Cardiac septum (tissue), 1 donor: ENCODE measurements around the gene NKD2. TPM values are rescaled to one million over a fixed set of nuclear protein-coding genes. Genes with fewer than 3 reads are reported as not detected.

ENCODE experiments used
- DNase-seq: peaks from one replicate; pipeline ENCODE4 v3.0.0-alpha.2; 2020; ENCODE audit warnings: low spot score
- intact Hi-C: fragments of 100-400 bp; cut with DNase I; formaldehyde crosslinking; loops from one replicate; pipeline ENCODE4 v1.14.0; 2022
- total RNA-seq: library from RNA; stranded (reverse); fragmentation: NEBNext Ultra II Directional; extraction: Animal tissue kit (Norgen Biotek cat#: 25700); gene quantifications from one replicate; pipeline ENCODE4 v1.2.1, GENCODE V29; 2021
- donor health status: DM: no; HTN: no; CAD: no.

NKD2 gene
- total RNA-seq, 1 donor from 2014 or later = 3.6 TPM

DNA sequence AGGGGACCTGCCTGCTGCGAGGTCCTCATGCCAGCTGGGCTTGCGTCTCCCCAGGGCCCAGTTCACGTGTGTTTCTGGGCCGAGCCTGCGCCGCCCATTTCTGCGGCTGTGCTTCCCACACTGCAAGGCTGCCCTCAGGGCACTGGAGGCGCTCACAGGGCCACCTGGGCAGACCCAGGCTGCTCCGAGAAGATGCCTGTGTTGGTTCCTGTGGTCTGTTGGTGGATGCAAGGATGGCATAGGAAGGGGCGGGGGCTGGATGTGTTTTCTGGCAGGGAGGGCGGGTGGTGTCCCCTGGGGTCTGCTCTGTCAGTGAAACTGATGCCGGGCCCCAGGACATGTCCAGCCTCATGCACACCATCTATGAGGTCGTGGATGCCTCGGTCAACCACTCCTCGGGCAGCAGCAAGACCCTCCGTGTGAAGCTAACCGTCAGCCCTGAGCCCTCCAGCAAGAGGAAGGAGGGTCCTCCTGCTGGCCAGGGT, 25.9 kb downstream of the NKD2 start:
- no peak for DNase-seq
- intact Hi-C loops = no loop called here

DNA sequence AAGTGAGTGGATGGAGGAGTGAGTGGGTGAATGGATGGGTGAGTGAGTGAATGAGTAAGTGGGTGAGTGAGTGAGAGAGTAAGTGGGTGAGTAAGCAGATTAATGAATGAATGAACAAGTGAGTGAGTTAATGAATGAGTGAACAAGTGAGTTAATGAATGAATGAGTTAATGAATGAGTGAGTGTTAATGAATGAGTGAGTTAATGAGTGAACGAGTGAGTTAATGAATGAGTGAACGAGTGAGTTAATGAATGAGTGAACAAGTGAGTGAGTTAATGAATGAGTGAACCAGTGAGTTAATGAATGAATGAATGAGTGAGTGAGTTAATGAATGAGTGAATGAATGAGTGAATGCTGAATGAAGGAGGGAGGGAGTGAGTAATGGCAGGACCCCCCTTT, 26.4 kb downstream of the NKD2 start:
- intact Hi-C loops = no loop called here
- no peak for DNase-seq

DNA sequence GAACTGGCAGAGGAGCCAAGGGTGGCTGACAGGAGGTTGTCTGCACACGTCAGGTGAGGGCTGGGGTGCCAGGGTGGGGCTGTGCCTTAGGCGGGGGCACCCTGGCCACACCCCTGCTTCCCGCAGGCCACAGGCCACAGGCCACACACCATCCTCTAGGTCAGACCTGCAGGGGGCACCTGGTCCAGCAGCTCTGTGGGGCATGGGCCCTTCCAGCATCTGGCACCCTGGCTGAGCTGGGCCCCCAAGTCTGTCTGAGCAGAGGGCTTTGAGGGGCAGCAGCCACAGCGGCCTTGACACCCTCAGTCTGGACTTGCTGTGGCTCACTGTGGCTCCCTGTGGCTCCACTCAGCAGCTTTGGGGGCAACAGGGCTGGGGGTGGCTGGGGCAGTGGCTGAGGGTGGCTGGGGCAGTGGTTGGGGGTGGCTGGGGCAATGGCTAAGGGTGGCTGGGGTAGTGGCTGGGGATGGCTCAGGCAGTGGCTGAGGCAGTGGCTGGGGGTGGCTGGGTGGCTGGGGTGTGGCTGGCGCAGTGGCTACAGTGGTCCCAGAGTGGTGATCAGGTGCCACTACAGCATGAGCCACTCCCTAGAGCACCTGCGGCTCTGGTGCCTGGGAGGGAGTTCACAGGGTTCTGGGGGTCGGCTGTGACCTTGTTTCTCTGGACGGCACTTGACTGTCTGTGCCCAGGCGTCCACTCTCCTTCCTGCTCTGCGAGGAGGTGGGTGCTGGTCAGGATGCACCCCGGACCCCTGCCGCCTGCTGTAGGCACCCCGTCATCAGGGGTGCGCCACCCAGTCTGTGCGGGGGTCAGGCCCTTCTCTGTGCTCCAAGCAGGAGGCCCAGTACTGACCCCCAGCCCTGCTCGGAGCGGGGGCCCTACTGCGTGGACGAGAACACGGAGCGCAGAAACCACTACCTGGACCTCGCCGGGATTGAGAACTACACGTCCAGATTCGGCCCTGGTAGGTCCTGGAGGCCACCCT, 27.1 kb downstream of the NKD2 start:
- intact Hi-C loops = no loop called here
- DNase-seq = no peak

DNA sequence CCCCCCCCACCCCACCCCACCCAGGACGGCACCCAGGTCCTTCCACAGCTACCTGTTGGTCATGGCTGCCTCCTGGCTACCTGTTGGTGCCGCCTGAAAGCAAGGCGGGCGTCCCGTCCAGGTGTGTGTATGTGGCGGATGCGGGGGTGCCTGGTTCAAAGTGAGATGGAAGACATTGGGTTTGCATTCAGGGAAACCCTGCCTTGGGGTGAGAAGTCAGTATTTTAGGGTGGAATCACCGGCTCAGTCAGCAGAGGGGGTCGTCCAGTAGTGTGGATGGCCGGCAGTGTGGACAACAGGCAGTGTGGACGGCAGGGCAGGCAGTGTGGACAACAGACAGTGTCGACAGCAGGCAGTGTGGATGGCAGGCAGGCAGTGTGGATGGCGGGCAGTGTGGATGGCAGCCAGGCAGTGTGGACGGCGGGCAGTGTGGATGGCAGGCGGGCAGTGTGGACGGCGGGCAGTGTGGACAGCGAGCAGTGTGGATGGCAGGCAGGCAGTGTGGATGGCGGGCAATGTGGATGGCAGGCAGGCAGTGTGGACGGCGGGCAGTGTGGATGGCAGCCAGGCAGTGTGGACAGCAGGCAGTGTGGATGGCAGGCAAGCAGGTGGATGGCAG, 28.0 kb downstream of the NKD2 start:
- DNase-seq = no peak
- intact Hi-C loops = no loop called here

DNA sequence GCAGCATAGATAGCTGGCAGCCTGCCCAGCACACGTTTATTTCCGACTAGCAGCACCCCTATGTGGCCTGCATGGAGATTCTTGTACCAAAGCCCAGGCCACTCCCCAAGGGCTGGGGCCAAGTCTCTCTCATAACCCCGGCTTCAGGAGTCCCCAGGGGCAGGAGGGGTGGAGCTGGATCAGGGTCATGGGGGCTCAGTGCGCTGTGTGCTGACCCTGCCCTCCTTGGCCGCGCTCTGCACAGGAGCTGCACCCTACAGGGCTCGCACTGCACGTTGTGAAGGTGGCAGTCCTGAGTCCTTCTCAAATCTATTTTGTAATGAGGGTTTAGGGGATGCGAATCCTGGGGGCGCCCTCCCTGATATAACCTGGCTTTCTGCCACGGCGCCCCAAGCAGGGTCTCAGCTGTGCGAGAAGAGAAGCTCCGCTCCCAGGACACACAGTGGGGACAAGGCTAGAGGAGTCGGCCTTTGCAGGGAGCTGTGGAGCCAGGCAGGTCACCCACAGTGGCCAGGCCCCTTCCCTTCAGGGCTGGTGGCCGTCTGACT, 28.6 kb downstream of the NKD2 start:
- DNase-seq = no peak
- intact Hi-C loops = no loop called here

DNA sequence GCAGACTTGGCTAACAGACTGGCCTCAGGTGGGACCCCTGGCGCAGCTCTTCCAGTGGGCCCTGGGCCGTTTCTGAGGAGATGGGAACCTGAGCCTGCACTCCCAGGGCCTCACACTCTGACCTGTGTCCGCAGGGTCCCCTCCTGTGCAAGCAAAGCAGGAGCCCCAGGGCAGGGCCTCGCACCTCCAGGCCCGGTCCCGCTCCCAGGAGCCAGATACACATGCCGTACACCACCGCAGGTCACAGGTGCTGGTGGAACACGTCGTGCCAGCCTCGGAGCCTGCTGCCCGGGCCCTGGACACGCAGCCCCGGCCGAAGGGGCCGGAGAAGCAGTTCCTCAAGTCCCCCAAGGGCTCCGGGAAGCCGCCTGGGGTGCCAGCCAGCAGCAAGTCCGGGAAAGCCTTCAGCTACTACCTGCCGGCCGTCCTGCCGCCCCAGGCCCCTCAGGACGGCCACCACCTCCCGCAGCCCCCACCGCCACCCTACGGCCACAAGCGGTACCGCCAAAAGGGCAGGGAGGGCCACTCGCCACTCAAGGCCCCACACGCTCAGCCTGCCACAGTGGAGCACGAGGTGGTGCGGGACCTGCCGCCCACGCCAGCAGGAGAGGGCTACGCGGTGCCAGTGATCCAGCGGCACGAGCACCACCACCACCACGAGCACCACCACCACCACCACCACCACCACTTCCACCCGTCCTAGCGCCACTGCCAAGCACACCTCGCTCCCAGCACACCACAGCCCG, 29.2 kb downstream of the NKD2 start:
- no peak for DNase-seq
- intact Hi-C loops = no loop called here

DNA sequence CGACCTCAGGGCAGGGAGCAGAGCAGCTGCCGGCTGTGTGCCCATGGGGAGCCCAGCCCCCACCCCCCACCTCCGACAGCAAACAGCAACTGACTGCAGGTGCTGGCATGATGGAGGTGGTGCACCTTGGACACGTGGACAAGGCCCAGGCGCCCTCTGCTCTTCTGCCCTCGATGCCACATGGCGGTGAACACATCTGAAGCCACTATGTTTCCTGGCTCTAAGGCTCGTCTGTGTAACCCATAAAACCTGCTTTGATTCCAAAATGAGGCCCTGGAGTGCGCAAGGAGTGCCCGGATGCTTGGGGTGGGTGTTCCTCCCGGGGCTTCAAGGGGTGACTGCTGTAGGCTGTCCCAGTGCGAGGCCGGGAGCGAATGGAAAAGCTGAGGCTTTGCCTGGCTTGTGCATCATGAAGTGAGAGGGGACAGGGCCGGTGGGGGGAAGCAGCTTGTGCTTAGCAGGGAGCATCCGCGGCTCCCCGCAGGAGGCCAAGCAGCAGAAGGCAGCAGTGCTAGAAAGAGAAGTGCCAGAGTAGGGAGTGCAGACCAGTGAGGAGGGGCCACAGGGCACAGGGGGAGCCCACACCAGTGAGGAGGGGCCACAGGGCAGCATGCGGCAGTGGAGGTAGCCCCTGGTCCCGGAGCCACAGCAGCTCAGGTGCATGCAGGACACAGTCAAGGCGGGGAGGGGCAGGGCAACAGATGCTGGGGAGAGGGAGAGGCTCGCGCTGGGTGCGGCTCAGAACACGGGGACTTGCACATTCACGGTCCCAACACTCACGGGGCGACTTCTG, 30.0 kb downstream of the NKD2 start:
- DNase-seq = no peak
- intact Hi-C loops = no loop called here

DNA sequence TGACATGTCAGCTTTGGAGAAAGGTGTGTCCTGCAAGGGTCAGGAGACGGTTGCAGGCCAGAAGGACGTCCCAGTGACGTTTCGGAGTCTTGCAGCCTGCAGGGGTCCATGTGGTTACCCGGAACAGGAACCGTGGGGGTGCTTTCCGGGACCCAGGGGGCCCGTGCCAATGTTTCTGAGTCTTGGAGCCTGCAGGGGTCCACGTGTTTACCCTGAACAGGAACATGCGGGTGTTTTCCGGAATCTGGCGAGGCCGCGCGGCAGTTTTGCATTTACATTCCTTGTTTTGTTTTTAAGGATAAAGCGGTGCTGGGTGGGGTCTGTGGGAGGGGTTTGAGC, 30.6 kb downstream of the NKD2 start:
- no peak for DNase-seq
- intact Hi-C loops = no loop called here

DNA sequence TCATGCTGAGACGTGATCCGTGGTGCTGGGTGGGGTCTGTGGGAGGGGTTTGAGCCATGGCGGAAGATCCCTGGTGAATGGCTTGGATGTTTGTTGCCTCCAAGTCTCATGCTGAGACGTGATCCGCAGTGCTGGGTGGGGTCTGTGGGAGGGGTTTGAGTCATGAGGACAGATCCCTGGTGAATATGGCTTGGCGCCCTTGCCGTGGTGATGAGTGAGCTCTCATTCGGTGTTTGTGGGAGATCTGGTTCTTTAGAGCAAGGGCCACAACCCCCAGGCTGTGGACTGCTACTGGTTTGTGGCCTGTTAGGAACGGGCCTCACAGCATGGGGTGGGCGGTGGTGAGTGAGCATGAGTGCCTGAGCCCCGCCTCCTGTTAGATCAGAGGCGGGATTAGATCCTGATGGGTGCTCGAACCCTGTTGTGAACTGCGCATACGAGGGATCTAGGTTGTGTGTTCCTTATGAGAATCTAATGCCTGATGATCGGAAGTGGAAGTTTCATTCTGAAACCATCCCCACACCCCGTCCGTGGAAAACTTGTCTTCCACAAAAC, 31.2 kb downstream of the NKD2 start:
- intact Hi-C loops = no loop called here
- no peak for DNase-seq

DNA sequence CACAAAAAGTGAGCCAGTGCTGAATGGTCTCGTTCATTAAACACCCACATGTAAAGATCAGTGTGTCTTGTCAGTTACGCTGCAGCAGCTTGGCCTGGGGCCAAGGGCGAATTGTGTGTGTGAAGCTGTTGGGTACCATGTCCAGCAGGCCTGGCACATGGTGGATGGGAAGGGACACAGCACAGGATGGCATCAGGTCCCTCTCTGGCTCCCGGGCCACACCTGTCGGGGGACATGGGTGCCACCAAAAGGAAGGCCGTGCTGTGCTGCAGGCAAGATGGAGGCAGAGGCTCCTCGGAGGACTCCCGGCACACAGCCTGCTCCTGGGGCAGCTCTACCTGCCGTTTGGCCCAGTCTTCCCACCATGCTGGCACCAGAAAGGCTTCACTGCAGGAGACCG, 32.0 kb downstream of the NKD2 start:
- intact Hi-C loops = no loop called here

DNA sequence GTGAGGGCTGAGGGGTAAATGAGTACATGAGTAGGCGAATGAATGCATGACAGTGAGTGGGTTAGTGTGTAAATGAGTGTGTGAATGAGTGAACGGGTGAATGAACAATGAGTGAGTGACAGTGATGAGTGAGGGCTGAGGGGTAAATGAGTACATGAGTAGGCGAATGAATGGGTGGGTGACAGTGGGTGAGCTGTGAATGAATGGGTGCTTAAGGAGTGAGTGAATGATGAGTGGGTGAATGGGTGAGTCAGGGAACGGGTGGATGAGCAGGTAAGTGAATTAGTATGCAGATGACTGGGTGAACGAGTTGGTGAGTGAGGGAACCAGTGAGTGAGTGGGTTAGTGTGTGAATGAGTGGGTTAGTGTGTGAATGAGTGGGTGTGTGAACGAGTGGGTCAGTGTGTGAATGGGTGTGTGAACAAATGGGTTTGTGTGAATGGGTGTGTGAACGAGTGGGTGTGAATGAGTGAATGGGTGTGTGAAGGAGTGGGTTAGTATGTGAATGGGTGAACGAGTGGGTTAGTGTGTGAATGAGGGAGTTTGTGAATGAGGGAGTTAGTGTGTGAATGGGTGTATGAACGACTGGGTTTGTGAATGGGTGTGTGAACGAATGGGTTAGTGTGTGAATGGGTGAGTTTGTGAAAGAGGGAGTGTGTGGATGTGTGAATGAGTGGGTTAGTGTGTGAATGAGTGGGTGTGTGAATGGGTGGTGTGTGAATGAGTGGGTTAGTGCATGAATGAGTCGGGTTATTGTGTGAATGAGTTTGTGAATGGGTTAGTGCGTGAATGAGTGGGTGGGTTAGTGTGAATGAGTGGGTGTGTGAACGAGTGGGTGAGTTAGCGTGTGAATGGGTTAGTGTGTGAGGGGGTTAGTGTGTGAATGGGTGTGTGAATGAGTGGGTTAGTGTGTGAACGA, 32.9 kb downstream of the NKD2 start:
- no peak for DNase-seq
- intact Hi-C loops = no loop called here

More for the DNA sequence above, 32.0 kb downstream of the NKD2 start:
- no peak for DNase-seq

DNA sequence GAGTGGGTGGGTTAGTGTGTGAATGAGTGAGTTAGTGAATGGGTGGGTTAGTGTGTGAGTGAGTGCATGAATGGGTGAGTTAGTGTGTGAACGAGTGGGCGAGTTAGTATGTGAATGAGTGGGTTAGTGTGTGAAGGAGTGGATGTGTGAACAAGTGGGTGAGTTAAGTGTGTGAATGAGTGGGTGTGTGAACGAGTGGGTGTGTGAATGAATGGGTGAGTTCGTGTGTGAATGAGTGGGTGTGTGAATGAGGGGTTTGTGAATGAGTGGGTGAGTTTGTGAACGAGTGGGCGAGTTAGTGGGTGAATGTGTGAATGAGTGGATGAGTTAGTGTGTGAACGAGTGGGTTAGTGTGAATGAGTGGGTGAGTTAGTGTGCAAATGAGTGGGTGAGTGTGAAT, 34.0 kb downstream of the NKD2 start:
- intact Hi-C loops = no loop called here
- DNase-seq = no peak

DNA sequence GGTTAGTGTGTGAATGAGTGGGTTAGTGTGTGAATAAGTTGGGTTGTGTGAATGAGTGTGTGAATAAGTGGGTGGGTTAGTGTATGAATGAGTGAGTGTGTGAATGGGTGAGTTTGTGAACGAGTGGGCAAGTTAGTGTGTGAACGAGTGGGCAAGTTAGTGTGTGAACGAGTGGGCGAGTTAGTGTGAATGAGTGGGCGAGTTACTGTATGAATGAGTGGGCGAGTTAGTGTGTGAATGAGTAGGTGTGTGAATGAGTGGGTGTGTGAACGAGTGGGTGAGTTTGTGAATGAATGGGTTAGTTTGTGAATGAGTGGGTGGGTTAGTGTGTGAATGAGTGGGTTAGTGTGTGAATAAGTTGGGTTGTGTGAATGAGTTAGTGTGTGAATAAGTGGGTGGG, 34.7 kb downstream of the NKD2 start:
- intact Hi-C loops = no loop called here
- no peak for DNase-seq

DNA sequence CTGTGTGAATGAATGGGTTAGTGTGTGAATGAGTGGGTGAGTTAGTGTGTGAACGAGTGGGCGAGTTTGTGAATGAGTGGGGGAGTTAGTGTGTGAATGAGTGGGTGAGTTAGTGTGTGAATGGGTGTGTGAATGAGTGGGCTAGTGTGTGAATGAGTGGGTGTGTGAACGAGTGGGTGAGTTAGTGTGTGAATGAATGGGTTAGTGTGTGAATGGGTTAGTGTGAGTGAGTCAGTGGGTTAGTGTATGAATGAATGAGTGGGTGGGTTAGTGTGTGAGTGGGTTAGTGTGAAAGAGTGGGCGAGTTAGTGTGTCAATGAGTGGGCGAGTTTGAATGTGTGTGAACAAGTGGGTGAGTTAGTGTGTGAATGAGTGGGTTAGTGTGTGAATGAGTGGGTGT, 35.5 kb downstream of the NKD2 start:
- intact Hi-C loops = no loop called here
- no peak for DNase-seq

DNA sequence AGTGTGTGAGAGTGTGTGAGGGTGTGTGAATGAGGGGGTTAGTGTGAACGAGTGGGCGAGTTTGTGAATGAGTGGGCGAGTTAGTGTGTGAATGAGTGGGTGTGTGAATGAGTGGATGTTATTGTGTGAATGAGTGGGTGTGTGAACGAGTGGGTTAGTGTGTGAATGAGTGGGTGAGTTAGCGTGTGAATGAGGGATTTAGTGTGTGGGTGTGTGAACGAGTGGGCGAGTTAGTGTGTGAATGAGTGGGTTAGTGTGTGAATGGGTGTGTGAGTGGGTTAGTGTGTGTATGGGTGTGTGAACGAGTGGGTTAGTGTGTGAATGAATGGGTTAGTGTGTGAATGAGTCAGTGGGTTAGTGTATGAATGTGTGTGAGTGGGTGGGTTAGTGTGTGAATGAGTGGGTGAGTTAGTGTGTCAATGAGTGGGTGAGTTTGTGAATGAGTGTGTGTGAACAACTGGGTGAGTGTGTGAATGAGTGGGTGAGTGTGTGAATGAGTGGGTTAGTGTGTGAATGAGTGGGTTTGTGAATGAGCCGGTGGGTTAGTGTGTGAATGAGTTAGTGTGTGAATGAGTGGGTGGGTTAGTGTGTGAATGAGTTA, 37.5 kb downstream of the NKD2 start:
- DNase-seq = no peak
- intact Hi-C loops = no loop called here

DNA sequence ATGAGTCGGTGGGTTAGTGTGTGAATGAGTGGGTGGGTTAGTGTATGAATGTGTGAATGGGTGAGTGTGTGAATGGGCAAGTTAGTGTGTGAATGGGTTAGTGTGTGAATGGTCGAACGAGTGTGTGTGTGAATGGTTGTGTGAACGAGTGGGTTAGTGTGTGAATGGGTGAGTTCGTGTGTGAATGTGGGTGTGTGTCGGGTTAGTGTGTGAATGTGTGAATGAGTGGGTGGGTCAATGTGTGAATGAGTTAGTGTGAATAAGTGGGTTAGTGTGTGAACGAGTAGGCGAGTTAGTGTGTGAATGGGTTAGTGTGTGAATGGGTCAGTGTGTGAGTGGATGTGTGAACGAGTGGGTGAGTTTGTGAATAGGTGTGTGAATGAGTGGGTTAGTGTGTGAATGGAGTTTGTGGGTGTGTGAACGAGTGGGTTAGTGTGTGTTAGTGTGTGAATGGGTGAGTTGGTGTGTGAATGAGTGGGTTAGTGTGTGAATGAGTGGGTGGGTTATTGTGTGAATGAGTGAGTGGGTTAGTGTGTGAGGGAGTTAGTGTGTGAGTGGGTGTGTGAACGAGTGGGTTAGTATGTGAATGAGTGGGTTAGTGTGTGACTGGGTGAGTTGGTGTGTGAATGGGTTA, 38.8 kb downstream of the NKD2 start:
- peak; percentile 64 for DNase-seq
- intact Hi-C loops = no loop called here

DNA sequence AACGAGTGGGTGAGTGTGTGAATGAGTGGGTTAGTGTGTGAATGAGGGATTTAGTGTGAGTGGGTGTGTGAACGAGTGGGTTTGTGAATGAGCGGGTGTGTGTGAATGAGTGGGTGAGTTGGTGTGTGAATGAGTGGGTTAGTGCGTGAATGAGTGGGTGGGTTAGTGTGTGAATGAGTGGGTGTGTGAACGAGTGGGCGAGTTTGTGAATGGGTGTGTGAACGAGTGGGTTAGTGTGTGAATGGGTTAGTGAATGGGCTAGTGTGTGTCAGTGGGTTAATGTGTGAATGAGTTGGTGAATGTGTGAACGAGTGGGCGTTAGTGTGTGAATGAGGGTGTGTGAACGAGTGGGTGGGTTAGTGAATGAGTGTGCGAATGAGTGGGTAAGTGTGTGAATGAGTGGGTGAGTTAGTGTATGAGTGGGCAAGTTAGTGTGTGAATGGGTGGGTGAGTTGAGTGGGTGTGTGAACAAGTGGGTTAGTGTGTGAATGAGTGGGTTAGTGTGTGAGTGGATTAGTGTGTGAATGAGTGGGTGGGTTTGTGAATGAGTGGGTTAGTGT, 39.6 kb downstream of the NKD2 start:
- no peak for DNase-seq
- intact Hi-C loops = no loop called here
